Stimulated activated CD4-positive, alpha-beta T cell treated with anti-CD3 and anti-CD28 coated beads, Interleukin-4, amount 100 ng/mL, for 24 hours (primary cell): ENCODE data around the gene AGPAT3.

Source experiments
- DNase-seq: peaks from one replicate; pipeline ENCODE4 v3.0.0-alpha.2; 2020

AGPAT3 gene

DNA sequence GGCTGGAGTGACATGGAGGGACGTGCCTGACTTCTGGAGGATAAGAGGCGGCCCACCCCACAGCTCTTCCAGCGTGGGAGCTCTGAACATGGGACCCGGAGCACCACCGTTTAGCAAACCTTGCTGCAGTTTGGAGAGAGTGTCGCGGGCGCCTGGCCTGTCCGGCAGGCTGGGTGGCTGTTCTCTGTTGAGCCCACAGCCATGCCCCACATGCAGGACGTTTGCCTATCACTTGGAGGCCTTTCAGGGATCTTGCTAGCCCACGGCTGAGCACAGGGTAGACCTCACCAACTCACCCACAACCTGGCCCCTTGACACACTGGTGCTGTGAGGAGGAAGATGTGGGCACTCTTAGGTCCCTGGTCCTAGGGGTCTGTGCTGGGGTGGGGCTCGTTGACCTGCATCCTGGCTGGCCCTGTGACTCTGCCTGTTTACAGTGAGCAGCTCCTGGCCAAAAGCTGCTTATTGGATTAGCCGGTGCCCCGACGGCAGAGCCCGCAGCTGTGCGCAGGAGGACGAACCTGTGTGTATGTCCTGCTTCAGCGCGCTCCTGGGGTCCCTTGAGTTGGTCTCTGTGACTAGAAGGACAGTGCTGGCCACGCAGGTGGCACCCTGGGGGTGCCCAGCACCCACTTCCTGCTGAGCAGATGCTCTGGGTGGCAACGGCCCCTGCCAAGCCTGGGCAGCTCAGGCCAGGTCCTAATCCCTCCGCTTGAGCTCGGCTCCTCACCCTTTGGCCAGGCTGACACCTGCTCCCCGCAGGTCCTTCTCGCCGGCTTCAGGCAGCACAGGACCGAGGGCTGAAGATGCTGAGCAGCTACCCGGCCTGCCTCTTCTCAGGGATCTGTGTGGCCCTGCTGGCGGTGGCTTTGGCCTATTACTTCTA, 74.7 kb downstream of the AGPAT3 start:
- no peak for DNase-seq

- DNase-seq: no peak
Measured at GRCh38 chr21:43940329-43941050, 75.5 kb downstream of the AGPAT3 start.

DNA sequence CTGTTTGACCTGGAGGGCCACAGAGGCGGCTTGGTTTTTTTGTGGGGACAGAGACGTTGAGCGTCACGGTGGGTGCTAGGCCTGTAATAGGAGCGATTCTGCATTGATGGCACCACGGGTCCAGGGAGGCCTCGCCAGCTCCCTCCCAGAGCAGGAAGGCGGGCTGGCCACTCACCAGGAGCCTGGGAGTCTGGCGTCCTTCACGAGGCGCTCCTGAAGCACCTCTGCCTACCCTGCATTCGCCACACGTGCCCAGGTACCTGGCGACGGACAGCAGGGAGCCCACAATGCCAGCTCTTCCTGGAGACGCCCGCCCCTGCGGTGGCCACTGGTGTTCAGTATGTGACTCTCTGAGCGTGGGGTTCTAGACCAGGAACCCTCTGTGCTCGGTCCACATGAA, 77.2 kb downstream of the AGPAT3 start:
- no peak for DNase-seq

DNA sequence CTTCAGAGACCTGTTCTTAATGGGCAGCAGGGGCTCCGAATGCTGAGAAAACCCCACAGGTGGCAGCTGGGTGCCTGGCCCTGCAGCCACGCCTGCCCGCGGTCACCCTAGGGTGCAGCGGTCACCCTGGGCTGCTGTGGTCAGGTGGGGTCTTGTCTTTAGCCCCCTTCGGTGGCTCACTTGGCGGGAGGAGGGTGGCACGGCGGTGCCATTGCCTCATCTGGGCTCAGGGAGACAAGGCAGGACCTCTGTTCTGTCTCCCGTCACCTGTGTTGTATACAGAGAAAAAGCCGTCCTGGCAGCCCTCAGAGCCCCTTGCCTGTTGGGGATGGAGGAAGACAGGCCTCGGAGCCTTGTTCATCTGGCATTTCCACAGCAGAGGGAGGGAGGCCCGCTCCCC, 77.6 kb downstream of the AGPAT3 start:
- DNase-seq: no peak

GRCh38 chr21:43943512-43944077, 78.6 kb downstream of the AGPAT3 start:
- no peak for DNase-seq

- DNase-seq: no peak
Measured at GRCh38 chr21:43944078-43944633, 79.1 kb downstream of the AGPAT3 start.

DNA sequence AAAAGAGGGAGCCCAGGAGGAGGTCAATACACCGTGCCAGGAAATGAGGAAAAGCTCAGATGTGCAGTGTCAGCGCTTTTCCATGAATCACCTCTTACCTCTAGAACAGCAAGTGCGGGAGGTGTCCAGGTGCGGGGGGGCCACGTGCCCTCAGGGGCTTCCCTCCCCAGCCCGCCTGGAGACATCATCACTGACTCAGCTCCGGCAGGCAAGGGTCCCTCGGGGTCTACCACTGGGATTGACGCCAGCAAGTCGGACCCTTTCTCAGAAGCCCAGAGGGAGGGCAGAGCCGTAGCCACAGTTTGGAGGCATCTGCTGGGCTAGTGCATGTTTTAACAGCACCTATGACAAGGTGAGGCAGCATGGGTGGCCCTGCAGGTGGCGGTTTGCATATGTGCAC, 79.7 kb downstream of the AGPAT3 start:
- DNase-seq: no peak

DNA sequence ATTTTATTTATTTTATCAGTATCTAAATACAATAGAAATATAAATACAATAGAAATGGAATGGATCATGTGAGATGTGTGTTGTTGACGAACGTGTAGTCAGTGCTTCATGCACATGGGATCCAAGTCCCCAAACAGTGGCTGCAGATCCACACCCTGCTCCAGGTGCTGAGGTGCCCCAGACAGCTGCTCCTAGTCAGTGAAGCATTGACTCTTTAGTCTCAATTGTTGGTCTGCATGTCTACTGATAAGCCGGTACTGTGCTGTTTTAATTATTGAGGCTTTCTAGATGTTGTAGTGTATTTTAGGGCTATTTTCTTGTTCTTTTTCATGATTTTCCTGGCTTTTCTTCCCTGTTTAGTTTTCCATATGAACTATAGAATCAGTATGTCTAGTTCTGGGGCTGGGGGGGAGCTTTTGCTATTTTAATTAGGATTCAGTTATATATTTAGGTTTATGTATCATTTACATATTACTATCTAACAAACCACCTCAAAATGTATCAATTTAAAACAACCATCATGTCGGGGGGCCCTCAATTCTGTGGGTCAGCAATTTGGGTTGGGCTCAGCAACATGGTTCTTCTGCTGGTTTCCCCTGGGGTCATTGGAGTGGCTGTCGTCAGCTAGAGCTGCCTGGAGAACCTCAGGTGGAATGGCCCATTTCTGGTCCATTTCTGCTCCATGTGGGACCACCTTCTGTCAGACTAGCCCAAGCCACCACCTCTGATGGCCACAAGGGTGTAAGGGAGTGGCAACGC, 83.9 kb downstream of the AGPAT3 start:
- DNase-seq: no peak

DNA sequence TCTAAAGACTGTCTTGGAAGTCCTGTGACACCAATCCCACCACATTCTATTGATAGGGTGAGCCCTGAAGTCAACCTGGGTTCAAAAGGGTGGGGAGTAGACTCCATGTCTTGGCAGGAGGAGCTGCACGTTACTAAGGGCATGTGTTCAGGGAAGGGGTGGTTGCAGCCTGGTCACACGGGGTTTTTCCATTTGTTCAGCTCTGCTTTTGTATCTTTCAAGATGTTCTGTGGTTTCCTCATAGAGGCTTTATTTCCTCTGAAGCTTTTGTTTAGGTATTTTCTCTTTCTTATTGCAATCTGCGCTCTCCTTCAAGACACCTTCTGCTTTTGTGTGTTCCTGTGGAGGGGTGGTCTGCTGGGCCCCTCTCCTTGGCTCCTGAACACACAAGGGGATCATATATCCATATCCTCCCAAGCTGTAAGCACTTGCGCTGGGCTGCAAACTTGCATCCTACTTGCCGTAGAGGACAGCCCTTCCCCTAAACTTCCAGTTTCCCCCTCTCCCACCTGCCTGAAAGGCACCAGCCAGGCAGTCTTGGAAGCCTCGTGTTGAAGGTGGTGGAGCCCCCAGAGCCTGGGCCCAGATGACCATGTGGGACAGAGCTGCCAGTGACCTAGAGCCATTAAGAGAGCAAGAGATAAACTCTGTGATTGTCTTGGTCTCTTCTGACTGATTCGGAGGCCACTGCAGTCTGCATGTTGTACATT, 84.6 kb downstream of the AGPAT3 start:
- no peak for DNase-seq

DNA sequence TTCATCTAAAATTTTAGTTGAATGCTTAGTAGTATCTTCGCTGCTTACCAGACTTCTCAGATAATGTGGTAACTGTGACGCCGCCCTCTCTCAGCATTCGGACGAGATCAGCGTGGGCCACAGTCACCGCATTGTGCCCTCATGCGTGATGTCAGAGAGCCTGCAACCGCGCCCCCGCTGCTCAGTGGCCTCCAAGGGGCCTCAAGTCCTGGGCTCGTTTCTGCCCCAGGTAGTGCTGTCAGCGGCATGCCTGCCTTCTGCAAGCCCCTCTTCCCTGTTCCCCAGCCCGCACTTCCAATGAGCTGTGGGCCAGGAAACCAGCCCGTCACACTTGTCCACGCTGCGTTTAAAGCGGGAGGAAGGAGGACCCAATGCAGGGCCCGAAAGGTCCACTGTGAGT, 85.5 kb downstream of the AGPAT3 start:
- DNase-seq: no peak

DNA sequence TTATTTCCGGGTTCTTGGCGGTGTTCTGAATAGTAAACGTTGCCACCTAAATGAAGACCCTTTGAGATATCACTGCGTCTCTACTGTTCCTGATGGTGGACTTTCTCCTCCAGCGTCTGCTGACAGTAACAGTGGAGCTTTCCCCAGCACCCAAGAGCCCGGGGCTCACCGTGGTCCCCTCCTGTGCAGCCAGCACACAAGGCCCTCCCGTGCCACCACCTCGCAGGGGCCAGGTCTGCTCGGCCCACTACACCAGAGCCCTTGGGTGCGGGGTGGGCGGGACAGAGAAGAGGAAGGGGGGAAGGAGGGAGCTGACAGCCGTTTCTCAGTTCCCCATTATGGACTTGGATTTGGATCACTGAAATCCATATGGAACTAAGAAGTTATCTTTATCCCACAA, 85.9 kb downstream of the AGPAT3 start:
- DNase-seq: no peak

- no peak for DNase-seq
Measured at GRCh38 chr21:43951911-43952703, 87.1 kb downstream of the AGPAT3 start.

DNA sequence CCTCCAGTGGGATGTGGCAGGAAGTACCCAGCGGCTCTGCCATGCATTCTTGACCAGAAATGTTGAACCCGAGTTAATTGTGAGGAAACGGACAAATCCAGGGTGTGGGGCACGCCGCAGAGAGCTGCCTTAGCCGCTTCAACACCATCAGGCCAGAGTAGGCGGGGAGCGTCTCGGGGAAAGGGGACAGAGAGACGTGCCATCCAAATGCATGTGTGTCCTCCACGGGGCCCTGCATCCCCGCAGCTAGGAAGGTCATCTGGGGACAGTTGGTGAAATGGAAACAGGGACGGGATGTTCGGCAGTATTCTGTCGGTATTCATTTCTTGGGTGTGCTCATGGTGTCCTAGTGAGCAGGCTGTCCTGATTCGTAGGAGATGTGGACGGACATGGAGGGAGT, 88.0 kb downstream of the AGPAT3 start:
- no peak for DNase-seq

- no peak for DNase-seq
Measured at GRCh38 chr21:43954042-43954441, 89.0 kb downstream of the AGPAT3 start.

DNA sequence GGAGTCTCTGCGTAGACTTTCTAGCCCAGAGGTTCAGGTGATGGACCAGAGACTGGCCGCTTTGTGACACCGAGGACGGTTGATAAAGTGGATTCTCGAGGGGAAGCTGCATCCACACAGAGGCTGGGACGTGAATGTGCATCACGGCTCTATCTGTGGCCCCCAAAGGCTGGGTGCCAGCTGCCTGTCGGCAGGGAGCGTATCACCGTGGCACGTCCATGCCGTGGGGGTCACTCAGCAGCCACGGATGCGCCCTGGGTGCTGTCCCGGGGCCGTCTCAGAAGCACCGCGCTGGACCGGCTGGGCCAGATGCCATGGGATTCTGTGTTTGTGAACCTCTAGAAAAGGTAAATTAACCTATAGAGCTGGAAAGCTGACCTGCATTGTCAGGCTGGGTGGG, 89.9 kb downstream of the AGPAT3 start:
- DNase-seq: no peak

DNA sequence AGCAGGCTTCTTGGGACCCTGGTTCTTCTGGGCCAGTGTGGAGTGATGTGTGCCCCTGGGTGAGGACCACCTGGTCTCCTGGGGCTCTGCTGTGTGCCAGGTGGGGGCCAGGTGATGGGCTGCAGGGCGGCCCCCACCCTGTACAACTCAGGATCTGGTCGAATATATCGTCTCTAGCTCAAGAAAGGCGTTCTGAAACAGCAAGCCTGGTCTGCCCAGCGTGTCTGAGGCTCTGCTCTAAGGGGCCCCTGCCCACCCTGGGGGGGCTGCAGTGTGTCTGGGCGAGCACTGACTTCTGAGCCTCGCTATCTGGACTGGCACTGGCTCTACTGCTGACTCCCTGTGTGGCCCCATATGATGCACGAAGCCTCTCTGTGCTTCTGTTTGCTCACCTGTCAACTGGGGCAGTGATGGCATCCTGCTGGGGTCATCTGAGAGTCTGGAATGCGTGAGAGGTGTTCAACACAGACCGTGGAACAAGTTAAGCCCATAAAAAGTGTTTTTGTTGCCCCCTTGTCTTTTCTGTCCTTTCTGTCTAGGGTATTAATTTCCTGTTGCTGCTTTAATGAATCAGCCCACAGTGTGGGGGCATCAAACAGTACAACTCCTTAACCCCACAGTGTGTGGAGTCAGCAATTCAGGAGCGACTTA, 91.1 kb downstream of the AGPAT3 start:
- DNase-seq: no peak

- DNase-seq: no peak
Measured at GRCh38 chr21:43956670-43957035, 91.6 kb downstream of the AGPAT3 start.

DNA sequence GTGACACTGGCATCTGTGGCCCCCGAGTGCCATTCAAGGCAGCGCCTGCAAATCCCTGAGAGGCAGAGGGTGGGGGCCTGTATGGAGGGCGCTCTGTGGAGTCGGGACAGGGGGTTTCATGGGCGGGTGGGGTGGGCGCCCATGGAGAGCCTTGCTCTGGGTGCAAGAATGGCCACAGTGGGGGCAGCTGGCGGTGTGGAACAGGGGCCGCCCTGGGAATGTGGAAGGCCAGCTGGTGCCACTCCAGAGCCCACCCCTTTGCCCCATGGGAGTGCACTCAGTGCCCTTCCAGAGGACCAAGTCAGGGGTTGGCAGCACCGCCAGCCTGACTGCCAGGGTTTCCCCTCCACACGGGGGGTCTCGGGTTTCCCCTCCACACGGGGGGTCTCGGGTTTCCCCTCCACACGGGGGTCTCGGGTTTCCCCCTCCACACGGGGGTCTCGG, 92.1 kb downstream of the AGPAT3 start:
- DNase-seq: no peak

DNA sequence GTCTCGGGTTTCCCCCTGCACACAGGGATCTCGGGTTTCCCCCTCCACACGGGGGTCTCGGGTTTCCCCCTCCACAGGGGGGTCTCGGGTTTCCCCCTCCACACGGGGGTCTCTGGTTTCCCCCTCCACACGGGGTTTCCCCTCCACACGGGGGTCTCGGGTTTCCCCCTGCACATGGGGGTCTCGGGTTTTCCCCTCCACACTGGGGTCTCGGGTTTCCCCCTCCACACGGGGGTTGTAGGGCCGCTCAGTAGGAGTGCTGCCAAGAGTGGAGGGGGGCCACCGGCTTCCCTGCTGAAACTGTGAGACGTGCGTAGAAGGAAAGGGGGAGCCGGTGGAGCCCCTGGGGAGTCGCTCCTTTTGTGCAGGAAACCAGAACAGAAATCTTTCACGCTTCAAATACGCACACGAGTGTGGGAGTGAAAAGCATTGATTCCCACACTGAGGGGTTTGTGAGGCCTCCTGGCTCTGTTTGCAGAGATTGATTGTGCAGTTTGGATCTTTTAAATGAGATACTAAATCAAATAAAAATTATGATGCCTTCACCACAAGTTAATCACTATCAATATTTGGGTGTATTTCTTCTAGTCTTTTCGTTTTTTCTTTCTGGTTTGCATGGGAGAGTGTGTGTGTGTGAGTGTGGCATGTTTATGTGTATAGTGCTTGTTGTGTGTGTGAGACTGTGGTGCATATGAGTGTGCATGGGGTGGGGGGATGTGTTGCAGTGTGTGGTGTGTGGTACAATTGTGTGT, 92.8 kb downstream of the AGPAT3 start:
- no peak for DNase-seq
